ENCODE data around the gene NDOR1. TPM values are rescaled to one million over a fixed set of nuclear protein-coding genes. Genes with fewer than 3 reads are reported as not detected.
"Not testable (repeated sequence)": the region's sequence is repeated elsewhere in the genome, so short reads cannot be mapped to it uniquely, and the experiment has no call there.

Gene NDOR1
- total RNA-seq, 1 experiment from 2014 or later, result 7.8 TPM

DNA sequence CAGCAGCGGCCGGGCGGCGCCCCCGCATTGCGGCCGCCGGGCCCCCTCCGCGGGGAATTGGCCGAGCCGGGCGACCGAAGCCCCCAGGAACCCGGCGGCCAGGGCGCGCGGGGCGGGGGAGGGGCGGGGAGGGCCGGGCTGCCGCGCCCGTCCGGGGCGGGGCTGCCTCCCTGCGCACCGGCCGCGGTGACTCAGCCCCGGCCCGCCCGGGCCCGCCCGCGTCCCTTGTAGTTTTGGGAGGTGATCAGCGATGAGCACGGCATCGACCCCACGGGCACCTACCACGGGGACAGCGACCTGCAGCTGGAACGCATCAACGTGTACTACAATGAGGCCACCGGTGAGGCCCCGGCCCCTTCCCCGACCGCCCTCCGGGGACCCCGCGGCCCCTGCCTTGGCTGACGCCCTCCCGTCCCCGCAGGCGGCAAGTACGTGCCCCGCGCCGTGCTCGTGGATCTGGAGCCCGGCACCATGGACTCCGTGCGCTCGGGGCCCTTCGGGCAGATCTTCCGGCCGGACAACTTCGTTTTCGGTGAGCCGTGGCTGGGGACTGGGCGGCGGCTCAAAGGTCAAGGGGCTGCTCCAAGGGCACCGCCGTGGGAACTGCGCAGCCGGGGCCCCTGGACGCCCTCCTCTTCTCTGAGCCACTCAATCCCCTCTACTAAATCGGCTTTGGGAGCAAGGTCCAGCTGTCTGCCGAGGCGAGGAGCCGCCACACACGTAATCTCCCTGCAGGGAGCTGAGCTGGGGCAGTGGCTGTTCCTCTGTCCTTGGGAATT is 36.2 kb downstream of the NDOR1 start:
- Histone ChIP-seq H3K27ac (ENCODE audit: low read length) (no peak overlapping the region), H2AFZ (ENCODE audit: low read length) (no peak overlapping the region), H3K9ac (ENCODE audit: low read length) (peak overlapping the region; percentile 97), H3K36me3 (ENCODE audit: insufficient read depth, low read length) (peaks cover 17% of the 10 kb centered on the region), H3K4me1 (ENCODE audit: low read length) (peaks cover 39% of the 10 kb centered on the region), H3K9me3 (ENCODE audit: low read length) (no peaks in the 10 kb centered on the region), H3K9me2 (replicated peaks; ENCODE audit: insufficient read depth, low read length) (no peaks in the 10 kb centered on the region), H3K4me3 (ENCODE audit: low read length) (peak overlapping the region; percentile 98), H4K20me1 (ENCODE audit: insufficient read depth, low read depth, low read length) (peaks cover 38% of the 10 kb centered on the region), H3K4me2 (ENCODE audit: low read depth, low read length, poor library complexity, severe bottlenecking) (peak overlapping the region; percentile 98), H3K27me3 (ENCODE audit: low read length) (no peaks in the 10 kb centered on the region), H3K79me2 (ENCODE audit: low read length) (0 out of 2 replicates have a peak, but pooled peaks cover 5% of the 10 kb centered on the region)
- DNase-seq, result peak; percentile 64

DNA sequence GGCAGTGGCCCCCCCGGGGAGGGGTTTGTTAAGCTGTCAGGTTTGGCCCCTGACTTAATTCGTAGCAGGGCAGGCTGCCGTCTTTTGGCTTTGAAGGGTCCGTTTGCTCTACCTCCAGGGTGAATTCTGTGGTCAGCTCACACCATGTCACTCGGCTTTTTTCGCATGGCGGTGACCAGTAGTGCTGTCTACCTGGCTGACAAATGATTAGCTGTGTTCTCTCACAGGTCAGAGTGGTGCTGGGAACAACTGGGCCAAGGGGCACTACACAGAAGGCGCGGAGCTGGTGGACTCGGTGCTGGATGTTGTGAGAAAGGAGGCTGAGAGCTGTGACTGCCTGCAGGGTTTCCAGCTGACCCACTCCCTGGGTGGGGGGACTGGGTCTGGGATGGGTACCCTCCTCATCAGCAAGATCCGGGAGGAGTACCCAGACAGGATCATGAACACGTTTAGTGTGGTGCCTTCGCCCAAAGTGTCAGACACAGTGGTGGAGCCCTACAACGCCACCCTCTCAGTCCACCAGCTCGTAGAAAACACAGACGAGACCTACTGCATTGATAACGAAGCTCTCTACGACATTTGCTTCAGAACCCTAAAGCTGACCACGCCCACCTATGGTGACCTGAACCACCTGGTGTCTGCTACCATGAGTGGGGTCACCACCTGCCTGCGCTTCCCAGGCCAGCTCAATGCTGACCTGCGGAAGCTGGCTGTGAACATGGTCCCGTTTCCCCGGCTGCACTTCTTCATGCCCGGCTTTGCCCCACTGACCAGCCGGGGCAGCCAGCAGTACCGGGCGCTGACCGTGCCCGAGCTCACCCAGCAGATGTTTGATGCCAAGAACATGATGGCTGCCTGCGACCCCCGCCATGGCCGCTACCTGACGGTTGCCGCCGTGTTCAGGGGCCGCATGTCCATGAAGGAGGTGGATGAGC is 37.0 kb downstream of the NDOR1 start:
- Histone ChIP-seq H3K79me2 (ENCODE audit: low read length) (0 out of 2 replicates have a peak, but pooled peaks cover 5% of the 10 kb centered on the region), H3K4me3 (ENCODE audit: low read length) (peak overlapping the region; percentile 98), H3K36me3 (ENCODE audit: insufficient read depth, low read length) (peaks cover 17% of the 10 kb centered on the region), H3K27me3 (ENCODE audit: low read length) (no peaks in the 10 kb centered on the region), H3K27ac (ENCODE audit: low read length) (no peak overlapping the region), H3K9me3 (ENCODE audit: low read length) (no peaks in the 10 kb centered on the region), H4K20me1 (ENCODE audit: insufficient read depth, low read depth, low read length) (peaks cover 36% of the 10 kb centered on the region), H3K9ac (ENCODE audit: low read length) (peak overlapping the region; percentile 97), H2AFZ (ENCODE audit: low read length) (no peak overlapping the region), H3K4me2 (ENCODE audit: low read depth, low read length, poor library complexity, severe bottlenecking) (peak overlapping the region; percentile 98), H3K9me2 (replicated peaks; ENCODE audit: insufficient read depth, low read length) (no peaks in the 10 kb centered on the region), H3K4me1 (ENCODE audit: low read length) (peaks cover 31% of the 10 kb centered on the region)
- DNase-seq, result no peak

DNA sequence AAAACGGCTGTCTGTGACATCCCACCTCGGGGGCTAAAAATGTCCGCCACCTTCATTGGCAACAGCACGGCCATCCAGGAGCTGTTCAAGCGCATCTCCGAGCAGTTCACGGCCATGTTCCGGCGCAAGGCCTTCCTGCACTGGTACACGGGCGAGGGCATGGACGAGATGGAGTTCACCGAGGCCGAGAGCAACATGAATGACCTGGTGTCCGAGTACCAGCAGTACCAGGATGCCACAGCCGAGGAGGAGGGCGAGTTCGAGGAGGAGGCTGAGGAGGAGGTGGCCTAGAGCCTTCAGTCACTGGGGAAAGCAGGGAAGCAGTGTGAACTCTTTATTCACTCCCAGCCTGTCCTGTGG is 37.7 kb downstream of the NDOR1 start:
- H3K27me3 ChIP-seq (ENCODE audit: low read length); H3K9me2 ChIP-seq (replicated peaks; ENCODE audit: insufficient read depth, low read length); H3K9me3 ChIP-seq (ENCODE audit: low read length); H3K4me2 ChIP-seq (ENCODE audit: low read depth, low read length, poor library complexity, severe bottlenecking); H3K79me2 ChIP-seq (ENCODE audit: low read length); H3K27ac ChIP-seq (ENCODE audit: low read length); H3K9ac ChIP-seq (ENCODE audit: low read length); H2AFZ ChIP-seq (ENCODE audit: low read length); H3K4me3 ChIP-seq (ENCODE audit: low read length); DNase-seq: not testable (repeated sequence)
- Histone ChIP-seq H4K20me1 (ENCODE audit: insufficient read depth, low read depth, low read length) (peaks cover 30% of the 10 kb centered on the region), H3K4me1 (ENCODE audit: low read length) (peaks cover 23% of the 10 kb centered on the region), H3K36me3 (ENCODE audit: insufficient read depth, low read length) (peaks cover 17% of the 10 kb centered on the region)

DNA sequence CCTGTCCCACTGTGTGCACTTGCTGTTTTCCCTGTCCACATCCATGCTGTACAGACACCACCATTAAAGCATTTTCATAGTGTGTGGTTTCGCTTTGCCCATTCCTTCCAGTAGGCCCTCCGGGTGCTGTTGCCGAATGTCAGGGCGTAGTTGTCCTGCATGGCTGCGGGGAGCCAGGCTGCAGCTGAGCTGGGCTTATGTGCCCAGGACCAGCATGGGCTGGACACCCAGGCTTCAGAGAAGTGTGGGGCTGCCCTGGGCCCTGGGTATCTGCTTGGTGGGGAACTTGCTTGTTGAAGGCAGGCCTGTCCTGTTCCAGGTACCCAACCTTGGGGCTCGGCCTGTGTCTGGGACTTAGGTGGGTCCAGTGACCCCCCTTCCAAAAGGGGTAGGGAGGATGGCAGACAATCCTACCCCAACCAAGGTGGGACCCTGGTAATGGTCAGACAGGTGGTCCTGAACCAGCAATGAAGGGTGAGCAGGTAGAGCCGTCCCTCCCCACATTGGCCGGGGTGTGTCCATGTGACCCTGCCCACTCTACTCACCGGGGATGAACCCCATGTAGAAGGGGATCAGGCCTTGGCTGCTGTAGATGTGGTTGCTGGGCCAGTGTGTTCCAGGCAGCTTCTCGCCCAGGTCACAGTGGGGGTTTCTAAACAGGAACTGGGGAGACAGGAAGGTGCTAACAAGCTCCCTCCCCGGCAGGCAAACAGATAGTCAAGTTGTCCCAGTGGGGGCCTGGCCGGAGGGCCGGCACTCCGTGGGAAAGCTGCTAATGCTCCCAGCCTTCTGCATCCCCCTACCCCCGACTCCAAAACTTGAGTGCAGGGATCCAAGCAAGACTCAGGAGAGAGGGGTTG is 38.4 kb downstream of the NDOR1 start:
- Histone ChIP-seq H3K27me3 (ENCODE audit: low read length) (no peaks in the 10 kb centered on the region), H3K27ac (ENCODE audit: low read length) (no peak overlapping the region), H3K36me3 (ENCODE audit: insufficient read depth, low read length) (peaks cover 17% of the 10 kb centered on the region), H3K4me3 (ENCODE audit: low read length) (no peak overlapping the region), H2AFZ (ENCODE audit: low read length) (no peak overlapping the region), H3K4me1 (ENCODE audit: low read length) (peaks cover 21% of the 10 kb centered on the region), H3K9me2 (replicated peaks; ENCODE audit: insufficient read depth, low read length) (no peaks in the 10 kb centered on the region), H3K79me2 (ENCODE audit: low read length) (0 out of 2 replicates have a peak, but pooled peaks cover 5% of the 10 kb centered on the region), H3K9me3 (ENCODE audit: low read length) (no peaks in the 10 kb centered on the region), H4K20me1 (ENCODE audit: insufficient read depth, low read depth, low read length) (peaks cover 24% of the 10 kb centered on the region), H3K4me2 (ENCODE audit: low read depth, low read length, poor library complexity, severe bottlenecking) (no peak overlapping the region), H3K9ac (ENCODE audit: low read length) (no peak overlapping the region)
- DNase-seq, result peak; percentile 82

DNA sequence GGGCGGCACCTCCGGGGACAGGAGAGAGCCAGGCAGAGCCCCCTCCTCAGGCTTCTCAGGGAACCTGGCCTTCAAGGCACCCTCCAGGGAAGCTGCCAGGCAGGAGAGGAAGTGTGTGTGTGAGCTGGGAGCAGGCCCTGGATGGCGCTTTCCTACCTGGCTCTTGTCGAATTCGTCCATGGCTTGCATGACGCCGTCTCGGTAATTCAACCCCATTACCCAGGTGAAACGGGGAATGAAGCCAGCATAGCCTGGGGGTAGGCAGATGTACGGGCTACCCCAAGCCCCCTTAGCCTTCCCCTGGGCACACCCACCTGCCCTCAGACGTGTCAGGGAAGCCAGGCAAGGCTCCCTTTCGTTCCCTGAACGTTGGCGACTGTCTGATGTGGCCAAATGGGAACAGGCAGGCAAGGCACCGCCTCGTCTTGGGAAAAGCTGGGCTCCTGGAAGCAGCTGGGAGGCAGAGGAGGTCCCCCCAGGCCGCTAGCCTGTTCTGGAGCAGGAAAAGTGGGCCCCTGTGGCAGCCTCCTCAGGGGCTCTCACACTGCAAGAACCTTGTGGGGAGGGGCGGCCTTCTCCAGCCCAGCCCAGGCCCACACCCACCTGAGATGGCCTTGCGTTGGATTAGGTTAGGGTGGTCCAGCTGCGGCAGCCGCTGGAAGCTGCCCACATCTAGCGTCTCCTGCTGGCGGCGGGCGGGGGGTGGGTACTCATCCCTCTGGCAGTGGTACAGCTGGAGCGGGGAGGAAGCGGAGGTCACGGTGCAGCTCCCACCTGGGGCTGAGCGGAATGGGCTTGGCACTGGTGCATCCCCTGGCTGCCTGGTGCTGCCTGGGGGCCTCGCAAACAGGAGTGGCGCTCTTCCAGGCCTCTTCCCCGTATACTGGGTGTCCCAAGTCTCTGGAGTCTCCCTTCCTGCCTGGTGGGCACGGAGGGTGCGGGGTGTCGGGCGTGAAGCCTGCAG is 39.3 kb downstream of the NDOR1 start:
- Histone ChIP-seq H3K4me2 (ENCODE audit: low read depth, low read length, poor library complexity, severe bottlenecking) (no peak overlapping the region), H3K4me1 (ENCODE audit: low read length) (peaks cover 18% of the 10 kb centered on the region)

DNA sequence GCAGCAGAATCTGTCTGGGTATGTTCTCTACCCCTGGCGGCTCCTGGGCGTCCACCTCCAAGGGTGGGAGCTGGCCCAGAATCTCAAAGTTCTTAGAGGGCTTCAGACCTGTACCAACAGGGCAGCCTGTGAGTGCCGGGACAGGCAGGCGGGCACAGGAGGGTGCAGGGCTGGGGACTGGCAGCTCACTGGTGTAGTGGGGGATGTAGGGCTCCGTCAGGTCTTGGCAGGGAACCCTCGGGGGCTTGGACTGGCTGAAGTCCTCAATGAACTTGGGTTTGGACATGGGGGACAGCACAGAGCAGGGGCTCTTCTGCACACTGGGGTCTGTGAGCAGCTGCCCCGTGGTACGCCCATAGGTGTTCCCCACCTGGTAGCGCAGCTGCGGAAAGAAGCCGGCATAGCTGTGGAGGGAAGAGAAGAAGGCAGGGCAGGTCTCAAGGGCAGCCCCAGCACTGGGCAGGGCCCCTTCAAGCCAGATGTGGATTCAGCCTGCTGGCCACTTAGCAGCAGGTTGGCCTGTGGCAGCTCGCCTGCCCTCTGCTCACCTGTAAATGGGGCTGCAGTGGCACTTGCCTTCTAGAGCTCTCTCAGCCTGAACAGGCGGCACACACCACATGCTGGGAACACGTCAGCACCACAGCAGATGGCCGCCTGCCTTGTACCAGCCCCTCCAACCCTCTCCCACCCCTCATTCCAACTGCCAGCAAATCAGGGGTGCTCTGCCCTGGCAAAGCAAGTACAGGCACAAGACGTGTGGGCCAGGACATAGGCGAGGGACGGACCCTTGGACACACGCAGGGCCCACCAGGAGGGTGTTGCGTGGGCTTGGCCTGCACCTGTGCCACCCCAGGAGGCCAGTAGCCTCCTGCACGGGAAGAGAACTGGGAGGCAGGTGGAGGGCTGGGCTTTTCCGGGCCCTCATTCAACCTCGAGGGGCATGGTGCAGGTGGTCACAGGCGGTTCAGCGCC is 40.2 kb downstream of the NDOR1 start:
- no peak overlapping the region for H3K27ac ChIP-seq (ENCODE audit: low read length)
- no peak overlapping the region for H3K4me2 ChIP-seq (ENCODE audit: low read depth, low read length, poor library complexity, severe bottlenecking)
- H2AFZ ChIP-seq (ENCODE audit: low read length), result no peak overlapping the region
- peaks cover 17% of the 10 kb centered on the region for H3K36me3 ChIP-seq (ENCODE audit: insufficient read depth, low read length)
- no peak overlapping the region for H3K4me3 ChIP-seq (ENCODE audit: low read length)
- H4K20me1 ChIP-seq (ENCODE audit: insufficient read depth, low read depth, low read length), result peaks cover 23% of the 10 kb centered on the region
- H3K9me2 ChIP-seq (replicated peaks; ENCODE audit: insufficient read depth, low read length), result no peaks in the 10 kb centered on the region
- H3K79me2 ChIP-seq (ENCODE audit: low read length), result 0 out of 2 replicates have a peak, but pooled peaks cover 5% of the 10 kb centered on the region
- no peak for DNase-seq
- H3K27me3 ChIP-seq (ENCODE audit: low read length), result no peaks in the 10 kb centered on the region
- peaks cover 11% of the 10 kb centered on the region for H3K4me1 ChIP-seq (ENCODE audit: low read length)
- no peak overlapping the region for H3K9ac ChIP-seq (ENCODE audit: low read length)
- no peaks in the 10 kb centered on the region for H3K9me3 ChIP-seq (ENCODE audit: low read length)

More for the DNA sequence above, 39.3 kb downstream of the NDOR1 start:
- Histone ChIP-seq H3K36me3 (ENCODE audit: insufficient read depth, low read length) (peaks cover 17% of the 10 kb centered on the region), H3K4me3 (ENCODE audit: low read length) (no peak overlapping the region), H3K79me2 (ENCODE audit: low read length) (0 out of 2 replicates have a peak, but pooled peaks cover 5% of the 10 kb centered on the region), H4K20me1 (ENCODE audit: insufficient read depth, low read depth, low read length) (peaks cover 23% of the 10 kb centered on the region), H3K9me2 (replicated peaks; ENCODE audit: insufficient read depth, low read length) (no peaks in the 10 kb centered on the region), H3K9me3 (ENCODE audit: low read length) (no peaks in the 10 kb centered on the region), H3K27ac (ENCODE audit: low read length) (no peak overlapping the region), H3K27me3 (ENCODE audit: low read length) (no peaks in the 10 kb centered on the region), H3K9ac (ENCODE audit: low read length) (no peak overlapping the region), H2AFZ (ENCODE audit: low read length) (no peak overlapping the region)
- DNase-seq, result no peak

All from Karpas-422 (cell line).